NCI-H748 (cell line): Measurements from ENCODE around the gene EXOC6B.
A peak's percentile ranks its signal among the peaks of the same experiment; 100 is the strongest.
"Not testable (repeated sequence)": the region's sequence is repeated elsewhere in the genome, so short reads cannot be mapped to it uniquely, and the experiment has no call there.

Experiments
- DNase-seq: peaks from one replicate; lab custom pipeline; 2025; ENCODE audit not compliant: unreplicated experiment; lab: John Stamatoyannopoulos, UW

The EXOC6B gene

DNA sequence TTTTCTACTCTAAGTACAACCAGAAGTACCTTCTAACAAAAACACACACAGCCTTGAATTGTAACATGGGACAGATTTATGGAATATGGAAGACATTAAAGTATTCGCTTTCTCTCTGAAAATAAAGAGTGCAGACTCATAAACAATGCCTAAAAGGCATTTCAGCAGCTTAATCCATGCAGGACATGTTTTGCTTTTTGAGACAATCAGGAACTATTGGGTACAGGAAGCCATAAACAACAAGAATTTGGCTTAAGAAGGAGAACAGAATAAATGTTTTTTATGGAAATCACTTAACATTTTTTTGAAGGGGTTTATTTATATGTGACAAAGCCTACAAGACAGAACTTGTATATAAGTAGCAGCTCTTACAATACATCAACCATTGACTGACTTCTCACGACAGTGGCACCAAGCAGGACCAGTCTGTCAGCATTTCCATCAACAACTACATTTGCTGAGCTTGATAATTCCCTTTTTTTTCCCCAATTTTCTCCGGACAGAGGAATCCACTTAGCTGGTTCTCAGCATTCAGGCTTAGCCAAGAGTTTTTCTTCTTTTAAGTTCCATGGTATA lies 140.1 kb downstream of the EXOC6B start:
- DNase-seq, result no peak

DNA sequence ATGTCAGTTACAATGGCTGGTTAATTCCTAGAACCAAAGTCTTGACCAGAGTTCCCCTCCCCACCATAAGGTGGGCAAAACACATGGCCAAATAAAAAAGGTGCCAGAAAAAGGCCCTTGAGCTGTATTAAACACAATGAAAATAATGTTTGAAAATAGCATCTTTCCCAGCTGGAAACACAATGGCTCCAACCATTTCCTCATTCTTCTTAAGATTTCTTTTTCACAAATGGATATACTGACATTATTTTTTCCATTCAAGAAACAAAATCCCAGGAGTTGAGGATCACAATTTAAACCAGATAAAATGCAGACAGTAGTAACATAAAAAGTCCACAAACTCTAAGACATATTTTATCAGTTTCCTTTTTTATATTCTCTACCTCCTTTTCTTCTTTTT lies 143.8 kb downstream of the EXOC6B start:
- no peak for DNase-seq

DNA sequence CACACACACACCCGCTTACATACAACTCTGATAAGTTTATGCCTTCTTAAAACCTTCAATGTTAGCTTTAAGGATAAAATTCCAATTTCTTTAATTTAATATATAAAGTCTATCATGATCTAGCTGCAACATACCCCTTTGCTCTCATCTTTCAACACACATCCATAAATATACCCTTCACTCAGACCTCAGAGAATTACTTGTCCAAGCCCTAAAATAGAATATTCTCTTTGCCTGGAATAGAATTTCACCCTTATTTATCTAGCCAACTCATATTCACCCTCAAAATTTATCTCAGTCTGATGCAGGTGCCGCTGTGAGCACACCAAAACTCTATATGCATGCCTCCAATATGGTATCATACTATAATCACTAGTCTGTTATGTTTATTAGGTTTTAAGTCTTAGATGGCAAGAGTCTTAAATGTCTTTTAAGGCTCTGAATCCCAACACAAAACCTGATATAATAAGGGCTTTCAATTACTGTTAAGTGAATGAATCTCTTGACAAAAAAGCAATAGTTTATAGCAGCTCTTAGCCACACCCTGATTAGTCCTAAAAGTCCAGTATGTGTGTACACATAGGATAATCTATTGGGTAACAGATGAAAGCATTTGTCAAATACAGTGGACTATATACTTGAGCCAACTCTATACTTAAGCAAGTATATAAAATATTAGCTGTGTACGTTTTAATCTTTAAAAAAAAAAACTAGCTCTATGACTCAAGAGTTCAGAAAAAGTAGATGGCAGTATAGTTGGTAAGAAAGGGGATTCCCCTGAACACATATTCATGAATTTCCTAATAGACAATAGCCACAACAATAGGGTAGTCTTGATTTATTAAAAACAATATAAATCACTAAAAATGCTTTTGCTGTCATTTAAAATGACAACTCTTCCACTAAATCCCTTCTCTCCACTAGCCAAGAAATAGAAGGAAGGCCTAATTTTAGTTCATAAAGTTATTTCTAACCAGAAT lies 144.5 kb downstream of the EXOC6B start:
- no peak for DNase-seq

DNA sequence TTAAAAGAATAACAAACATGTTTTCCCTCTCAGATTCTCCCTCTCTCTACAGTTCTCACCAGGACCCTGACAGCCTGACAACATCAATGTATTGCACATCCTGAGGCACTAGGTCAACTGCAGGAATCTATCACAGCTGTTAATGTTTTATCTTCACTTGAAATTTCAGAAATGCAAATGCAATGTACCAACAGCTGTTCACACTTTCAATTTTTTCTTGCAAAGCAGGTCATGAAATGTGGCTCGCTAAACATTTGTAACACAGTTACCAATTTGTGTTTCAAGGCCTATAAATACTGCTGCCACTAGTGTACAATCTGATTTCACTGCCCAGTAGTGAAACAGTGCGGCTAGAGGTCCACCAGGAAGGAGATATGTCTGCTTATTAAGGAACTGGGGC lies 147.8 kb downstream of the EXOC6B start:
- DNase-seq, result no peak

DNA sequence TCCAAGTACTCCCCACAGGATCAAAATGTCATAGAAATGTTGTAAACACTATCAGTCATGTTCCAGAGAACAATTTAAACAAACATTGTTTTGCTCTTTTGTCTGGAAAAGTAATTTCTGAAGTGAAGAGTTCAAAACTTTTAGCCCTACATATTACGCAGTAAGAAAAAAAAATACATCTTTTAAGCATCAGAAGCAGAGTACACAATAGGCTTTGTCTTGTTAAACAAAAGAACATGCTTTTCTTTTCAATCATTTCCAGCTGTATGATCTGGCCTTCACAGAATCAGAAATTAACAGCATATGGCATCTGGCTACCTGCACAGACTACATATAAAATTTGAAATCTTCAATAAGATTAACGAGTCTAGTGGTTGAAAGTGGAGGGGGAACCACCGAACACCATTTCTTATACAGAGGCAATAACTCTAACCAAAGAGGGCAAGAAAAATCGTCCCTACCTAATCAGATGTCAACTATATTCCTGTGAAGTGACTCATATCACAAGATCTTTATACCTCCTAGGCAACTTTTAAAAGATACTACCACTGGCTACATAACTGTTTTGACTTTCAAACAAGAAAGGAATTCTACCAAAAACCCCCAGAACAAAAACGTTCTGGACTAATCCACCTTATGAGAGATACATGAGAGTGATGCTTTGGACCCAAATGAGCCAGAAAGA lies 149.3 kb downstream of the EXOC6B start:
- DNase-seq, result no peak

DNA sequence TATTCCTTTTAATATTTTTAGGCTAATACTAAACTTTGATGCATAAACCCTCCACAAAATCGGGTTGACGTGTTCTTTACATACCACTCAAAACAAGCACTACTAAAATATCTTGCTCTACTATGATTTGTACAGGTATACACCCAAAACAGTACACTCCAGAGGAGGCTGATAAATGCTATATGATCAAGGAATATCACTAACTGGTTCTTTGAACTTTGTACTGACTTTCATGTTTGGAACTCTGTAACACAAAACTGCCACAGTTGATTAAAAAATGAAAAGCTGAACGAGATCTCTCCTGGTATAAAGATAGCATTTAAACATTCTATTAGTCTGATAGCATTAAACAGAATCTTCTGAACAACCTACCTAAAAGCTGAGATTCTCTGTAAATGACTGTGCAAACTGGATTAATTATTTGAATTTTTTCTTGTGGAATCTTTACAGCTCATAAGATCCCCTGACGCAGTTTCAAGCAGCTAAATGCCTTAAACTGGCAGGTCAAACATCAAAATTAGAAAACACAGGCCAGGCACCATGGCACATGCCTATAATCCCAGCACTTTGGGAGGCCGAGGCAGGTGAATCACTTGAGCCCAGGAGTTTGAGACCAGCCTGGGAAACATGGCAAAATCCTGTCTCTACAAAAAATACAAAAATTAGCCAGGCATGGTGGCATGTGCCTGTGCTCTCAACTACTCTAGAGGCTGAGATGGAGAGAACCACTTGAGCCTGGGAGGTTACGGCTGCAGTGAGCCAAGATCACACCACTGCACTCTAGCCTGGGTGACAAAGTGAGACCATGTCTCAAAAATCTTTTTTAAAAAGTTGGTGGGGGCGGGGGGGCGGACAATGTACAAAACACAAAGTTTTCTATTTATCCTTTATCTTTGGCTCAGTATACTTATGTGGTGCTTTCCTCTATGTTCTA lies 150.6 kb downstream of the EXOC6B start:
- no peak for DNase-seq

DNA sequence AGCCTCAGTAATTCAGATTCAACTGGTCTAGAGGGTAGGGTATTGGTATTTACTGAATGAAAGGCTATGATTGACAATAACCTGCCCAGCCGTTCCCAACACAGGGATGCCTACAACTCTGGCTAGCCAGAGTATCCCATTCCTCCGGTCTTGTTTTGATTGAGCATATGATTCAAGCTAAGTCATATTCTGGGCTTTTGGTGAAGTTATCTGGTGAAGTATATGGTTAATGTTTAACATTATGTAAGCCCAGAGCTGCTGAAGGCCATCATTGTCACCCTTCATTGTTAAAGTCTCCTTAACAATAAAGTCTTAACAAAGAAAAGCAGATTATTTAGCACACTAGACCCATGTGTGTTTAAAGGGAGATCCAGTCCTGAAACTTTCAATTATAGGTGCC lies 152.6 kb downstream of the EXOC6B start:
- no peak for DNase-seq

DNA sequence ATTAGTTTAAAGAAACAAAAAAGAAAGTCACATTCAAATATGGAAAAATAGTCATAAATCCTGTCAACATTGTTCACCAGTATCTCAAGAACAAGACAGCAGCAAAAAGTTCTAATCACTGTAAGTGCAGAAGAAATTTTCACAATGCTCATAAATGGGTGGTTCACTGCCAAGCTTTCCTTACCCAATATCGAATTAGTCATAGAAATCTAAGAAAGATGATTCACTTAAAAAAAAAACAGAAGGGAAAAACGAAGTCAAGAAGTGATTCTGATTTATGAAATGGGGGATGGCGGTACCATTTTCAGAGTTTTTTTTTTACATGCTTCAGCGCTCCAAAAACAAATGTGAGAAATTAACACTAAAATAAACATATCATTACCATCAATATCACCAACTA lies 156.7 kb downstream of the EXOC6B start:
- DNase-seq, result no peak

DNA sequence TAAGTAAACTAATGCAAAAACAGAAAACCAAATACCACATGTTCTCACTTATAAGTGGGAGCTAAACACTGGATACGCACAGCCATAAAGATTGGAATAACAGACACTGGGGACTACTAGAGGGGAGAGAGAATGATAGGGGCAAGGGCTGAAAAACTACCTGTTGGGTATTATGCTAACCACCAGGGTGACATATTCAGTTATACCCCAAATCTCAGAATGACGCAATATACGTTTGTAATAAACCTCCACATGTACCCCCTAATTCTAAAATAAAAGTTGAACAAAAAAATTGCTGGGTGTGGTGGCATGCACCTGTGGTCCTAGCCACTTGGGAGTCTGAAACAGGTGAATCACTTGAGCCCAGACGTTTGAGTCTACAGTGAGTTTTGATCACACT lies 157.2 kb downstream of the EXOC6B start:
- no peak for DNase-seq

DNA sequence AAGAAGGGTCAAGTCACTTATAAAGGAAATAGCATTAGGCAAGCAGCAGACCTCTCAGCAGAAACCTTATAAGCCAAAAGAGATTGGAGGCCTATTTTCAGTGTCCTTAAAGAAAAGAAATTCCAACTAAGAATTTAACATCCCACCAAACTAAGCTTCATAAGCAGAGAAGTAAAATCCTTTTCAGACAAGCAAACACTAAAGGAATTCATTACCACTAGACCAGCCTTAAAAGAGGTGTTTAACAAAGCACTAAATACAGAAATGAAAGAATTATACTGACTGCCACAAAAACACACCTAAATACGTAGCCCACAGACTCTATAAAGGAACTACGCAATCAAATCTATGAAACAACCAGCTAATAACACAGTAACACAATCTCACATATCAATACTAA lies 160.4 kb downstream of the EXOC6B start:
- DNase-seq, result no peak

DNA sequence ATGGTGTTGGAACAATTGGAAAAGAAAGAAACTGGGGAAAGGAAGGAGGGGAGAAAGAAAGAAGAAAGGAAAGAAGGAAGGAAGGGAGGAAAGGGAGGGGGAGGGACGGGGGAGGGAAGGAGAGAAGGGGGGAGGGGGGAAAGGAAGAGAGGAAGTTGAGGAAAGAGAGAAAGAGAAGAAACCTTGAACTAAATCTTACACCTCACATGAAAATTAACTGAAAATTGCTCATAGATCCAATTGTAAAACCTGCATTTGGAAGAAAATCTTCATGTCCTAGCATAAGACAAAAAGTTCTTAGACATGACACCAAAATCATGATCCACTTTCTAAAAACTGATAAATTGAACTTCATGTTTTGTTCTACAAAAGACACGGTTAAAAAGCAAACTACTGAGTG lies 163.8 kb downstream of the EXOC6B start:
- DNase-seq, result no peak

DNA sequence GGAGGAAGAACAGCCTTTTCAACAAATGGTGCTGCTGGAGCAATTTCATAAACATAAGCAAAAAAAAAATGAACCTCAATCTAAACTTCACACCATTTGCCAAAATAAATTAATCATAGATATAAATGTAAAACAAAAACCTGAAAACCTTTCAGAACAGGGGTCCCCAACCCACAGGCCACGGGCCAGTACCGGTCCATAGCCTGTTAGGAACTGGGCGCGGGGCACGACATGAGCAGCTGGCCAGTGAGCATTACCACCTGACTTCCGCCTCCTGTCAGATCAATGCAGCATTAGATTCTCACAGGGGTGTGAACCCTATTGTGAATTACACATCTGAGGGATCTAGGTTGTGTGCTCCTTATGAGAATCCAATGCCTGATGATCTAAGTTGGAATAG lies 176.0 kb downstream of the EXOC6B start:
- DNase-seq, result no peak

DNA sequence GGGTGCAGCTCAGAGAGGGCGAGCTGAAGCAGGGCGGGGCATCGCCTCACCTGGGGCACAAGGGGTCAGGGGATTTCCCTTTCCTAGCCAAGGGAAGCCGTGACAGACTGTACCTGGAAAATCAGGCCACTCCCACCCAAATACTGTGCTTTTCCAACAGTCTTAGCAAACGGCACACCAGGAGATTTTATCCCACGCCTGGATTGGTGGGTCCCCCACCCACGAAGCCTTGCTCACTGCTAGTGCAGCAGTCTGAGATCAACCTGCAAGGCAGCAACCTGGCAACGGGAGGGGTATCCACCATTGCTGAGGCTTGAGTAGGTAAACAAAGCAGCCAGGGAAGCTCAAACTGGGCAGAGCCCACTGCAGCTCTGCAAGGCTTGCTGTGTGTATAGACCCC lies 184.6 kb downstream of the EXOC6B start:
- DNase-seq, result not testable (repeated sequence)

DNA sequence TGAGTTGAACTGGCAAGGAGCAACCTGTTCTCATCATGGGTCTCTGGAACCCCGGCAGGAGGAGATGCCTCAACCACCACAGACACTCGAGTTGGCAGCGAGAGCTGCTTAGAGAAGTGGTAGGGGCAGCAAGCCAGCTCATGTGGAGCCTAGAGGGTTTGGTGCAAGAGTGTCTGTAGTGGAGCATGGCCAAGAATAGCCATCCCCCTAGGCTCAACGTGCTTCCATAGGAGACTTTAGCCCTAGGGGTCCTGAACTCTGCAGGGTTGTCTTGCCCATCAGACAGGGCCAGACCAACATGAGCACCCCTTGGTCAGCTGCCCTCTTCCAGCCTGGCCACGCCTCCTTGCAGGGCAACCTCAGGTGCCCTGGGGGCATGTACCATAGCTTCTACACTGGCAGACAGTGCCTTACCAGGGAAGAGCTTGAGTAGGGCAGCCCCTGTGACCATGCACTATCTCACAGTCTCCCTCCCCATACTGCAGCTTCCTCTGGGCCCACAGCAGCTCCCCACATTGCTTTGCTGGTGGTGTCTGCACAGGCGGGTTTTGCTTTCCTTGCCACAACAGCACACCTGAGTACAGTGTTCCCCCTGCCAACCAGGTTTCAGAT lies 187.1 kb downstream of the EXOC6B start:
- no peak for DNase-seq

DNA sequence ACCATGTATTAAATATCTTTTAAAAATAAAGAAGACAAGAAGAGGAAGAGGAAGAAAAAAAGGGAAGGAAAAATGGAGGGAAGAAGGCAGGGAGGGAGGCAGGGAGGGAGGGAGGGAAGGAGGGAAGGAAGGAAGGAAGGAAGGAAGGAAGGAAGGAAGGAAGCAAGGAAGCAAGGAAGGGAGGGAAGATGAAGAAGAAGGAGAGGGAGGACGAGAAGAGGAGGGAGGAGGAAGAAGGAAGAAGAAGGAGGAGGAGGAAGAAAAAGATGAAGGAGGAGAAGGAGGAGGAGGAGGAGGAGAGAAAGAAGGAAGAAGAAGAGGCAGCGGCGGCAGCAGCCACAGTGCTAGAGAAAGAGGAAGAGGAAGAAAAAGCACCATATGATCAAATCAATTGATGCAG lies 189.6 kb downstream of the EXOC6B start:
- no peak for DNase-seq

DNA sequence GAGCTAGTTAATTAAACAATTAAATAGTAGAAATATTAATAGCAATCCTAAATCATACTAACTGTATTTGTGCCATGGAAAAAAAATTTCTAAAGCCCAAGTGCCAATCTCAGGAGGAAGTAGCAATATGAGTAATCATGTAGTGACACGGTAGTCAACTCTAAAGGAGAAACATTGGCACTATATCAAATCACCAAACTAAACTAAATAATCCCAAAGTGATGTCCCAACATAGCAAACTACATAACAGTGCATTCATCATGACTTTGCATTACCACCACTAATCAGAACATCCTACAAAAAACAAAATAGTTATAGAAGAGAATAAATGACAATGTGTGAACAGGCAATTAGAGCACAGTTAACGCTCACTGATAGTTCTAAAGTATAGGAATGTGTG lies 195.1 kb downstream of the EXOC6B start:
- DNase-seq, result no peak

DNA sequence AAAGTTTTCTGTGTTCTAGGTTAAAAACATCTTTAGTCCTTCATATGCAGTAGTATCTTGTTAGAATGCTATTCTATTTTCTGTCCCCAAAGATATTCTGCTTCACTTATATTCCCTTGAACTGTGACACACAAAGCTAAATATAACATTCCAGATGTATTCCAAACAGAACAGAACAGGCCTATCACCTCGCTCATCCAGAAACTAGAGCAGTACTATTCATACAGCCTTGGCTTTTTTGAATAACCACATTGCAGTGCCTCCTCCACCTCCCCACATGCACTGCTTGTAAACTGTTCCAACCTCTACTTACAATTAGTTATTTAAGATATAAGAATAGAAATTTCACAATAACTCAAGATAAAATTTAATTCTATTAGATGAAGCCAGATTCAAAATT lies 196.8 kb downstream of the EXOC6B start:
- DNase-seq, result no peak

DNA sequence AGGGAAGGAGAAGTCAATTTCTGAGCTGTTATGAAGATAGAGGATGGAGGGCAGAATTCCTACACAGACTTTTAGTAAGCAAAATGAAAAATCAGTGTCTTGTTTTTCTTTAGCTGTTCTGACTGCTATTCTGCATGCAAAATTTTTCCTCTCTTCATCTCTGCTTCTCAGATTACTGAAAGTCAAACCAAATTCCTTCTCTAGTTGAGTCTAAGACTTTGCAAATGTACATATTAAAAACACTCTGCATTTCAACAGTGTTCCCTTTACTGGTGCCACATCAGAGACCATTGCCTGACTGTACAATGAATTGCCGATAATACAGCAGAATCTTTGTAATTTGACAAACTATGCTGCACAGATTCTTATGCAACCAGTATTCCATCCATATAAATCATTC lies 198.8 kb downstream of the EXOC6B start:
- DNase-seq, result no peak

DNA sequence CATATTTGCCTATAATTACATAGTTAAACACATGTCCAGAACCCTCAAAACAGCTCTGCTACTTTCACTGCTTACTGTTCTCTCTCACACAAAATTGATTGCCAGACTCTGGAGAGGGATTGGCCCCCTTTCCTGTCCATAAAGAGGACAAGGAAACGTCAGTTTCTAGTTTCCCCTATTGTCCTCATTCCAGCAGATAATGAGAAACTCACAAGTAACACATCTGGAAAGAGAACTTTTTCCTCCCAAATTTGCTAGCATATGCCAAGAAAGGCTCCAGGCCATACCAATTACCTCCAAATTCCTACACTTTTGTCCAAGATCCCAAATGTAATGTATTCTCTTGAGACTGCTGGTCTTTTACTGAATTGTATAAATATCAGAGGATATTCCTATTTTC lies 200.5 kb downstream of the EXOC6B start:
- no peak for DNase-seq

DNA sequence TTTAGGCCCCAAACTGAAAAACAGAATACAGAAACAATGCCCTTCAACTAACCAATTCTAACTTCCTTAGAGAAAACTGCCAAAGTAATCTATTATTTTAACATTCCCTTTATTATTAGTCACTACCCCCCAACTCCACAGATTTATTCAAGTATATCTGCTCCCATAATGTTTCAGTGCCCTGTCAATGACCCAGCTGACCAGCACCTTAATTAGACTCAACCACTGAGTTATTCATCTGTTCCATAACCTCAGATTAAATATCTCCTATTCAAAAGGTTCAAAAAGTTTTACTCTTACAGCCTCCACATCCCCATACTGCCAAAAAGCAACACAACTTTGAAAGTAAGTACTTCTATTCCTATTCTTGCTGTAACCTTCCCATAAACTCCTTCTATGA lies 202.4 kb downstream of the EXOC6B start:
- no peak for DNase-seq

DNA sequence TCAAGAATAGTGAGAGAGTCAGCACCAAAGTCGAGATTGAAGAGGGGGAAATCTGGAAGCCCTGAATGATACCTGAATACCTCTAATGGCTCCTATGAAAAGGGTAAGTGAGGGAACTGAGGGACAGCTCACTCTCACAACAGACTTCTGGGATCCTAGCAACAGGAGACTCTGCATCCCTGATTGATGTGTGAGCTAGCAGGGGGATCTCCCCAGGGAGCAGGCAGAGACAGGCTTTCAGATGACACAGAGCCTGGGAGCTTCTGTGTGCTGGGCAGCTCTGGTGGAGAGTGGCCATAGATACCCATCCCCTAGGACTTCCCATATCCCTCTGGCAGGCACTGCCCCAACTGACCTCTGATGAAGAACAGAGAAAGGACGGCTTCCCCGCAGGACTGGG lies 206.2 kb downstream of the EXOC6B start:
- DNase-seq, result peak; percentile 1
